Panc1 (cell line): Measurements from ENCODE around the gene GPD2.

Source experiments
- TCF7L2 ChIP-seq: IDR thresholded peaks from 2 replicates; pipeline ENCODE4 v1.6.1; 2011; ENCODE audit warnings: mild to moderate bottlenecking, low read depth, low read length, inconsistent platforms
- TF ChIP-seq, protein P1 (sequence below): fragments of 450-650 bp; IDR thresholded peaks from 2 replicates; pipeline ENCODE4 v1.5.1; 2017; ENCODE audit warnings: mild to moderate bottlenecking

DNA sequence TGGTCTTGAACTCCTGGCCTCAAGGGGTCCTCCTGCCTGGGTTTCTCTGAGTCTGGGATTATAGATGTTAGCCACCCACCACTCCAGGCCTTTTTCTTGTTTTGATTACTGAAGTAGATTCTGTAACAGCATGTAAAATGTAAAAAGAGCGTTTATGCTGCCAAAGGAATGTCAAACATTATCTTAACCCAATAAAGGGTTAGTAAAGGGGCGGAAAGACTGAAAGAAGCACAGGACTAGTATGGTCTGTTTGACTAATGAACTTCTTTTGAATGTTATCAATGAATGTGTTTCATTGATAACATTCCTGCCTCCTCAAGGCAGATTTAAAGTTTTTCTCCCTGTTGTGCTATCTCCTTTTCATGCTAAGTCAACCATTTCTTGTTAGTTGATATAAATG lies 29.4 kb downstream of the GPD2 start:
- TF ChIP-seq, protein P1, sequence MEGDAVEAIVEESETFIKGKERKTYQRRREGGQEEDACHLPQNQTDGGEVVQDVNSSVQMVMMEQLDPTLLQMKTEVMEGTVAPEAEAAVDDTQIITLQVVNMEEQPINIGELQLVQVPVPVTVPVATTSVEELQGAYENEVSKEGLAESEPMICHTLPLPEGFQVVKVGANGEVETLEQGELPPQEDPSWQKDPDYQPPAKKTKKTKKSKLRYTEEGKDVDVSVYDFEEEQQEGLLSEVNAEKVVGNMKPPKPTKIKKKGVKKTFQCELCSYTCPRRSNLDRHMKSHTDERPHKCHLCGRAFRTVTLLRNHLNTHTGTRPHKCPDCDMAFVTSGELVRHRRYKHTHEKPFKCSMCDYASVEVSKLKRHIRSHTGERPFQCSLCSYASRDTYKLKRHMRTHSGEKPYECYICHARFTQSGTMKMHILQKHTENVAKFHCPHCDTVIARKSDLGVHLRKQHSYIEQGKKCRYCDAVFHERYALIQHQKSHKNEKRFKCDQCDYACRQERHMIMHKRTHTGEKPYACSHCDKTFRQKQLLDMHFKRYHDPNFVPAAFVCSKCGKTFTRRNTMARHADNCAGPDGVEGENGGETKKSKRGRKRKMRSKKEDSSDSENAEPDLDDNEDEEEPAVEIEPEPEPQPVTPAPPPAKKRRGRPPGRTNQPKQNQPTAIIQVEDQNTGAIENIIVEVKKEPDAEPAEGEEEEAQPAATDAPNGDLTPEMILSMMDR: no peak
- no peak for TF ChIP-seq TCF7L2
